ENCODE results near the gene NPAS1.

NPAS1 gene

GRCh38 chr19:47020132-47020805 lies 632 bp downstream of the NPAS1 start:
- DNase-seq (ENCODE audit: low read depth in 2 of 2) = no peak

GRCh38 chr19:47020992-47021496 lies 1.4 kb downstream of the NPAS1 start:
- no peak for DNase-seq (ENCODE audit: low read depth in 2 of 2)

GRCh38 chr19:47021536-47022139 lies 2.0 kb downstream of the NPAS1 start:
- DNase-seq (ENCODE audit: low read depth in 2 of 2) = no peak

GRCh38 chr19:47022140-47022536 lies 2.5 kb downstream of the NPAS1 start:
- DNase-seq (ENCODE audit: low read depth in 2 of 2) = no peak

GRCh38 chr19:47022541-47023447 lies 3.2 kb downstream of the NPAS1 start:
- DNase-seq (ENCODE audit: low read depth in 2 of 2) = no peak

- DNase-seq (ENCODE audit: low read depth in 2 of 2) = no peak
Measured at GRCh38 chr19:47023448-47023794, 3.8 kb downstream of the NPAS1 start.

GRCh38 chr19:47024502-47024901 lies 4.9 kb downstream of the NPAS1 start:
- no peak for DNase-seq (ENCODE audit: low read depth in 2 of 2)

GRCh38 chr19:47026156-47026555 lies 6.5 kb downstream of the NPAS1 start:
- no peak for DNase-seq (ENCODE audit: low read depth in 2 of 2)

- no peak for DNase-seq (ENCODE audit: low read depth in 2 of 2)
Measured at GRCh38 chr19:47026889-47027288, 7.3 kb downstream of the NPAS1 start.

GRCh38 chr19:47027586-47028088 lies 8.0 kb downstream of the NPAS1 start:
- DNase-seq (ENCODE audit: low read depth in 2 of 2) = no peak

- DNase-seq (ENCODE audit: low read depth in 2 of 2) = no peak
Measured at GRCh38 chr19:47028195-47028601, 8.6 kb downstream of the NPAS1 start.

- DNase-seq (ENCODE audit: low read depth in 2 of 2) = peak; percentile 28 to 57
Measured at GRCh38 chr19:47032171-47032811, 12.7 kb downstream of the NPAS1 start.

GRCh38 chr19:47035127-47036096 lies 15.8 kb downstream of the NPAS1 start:
- peak; percentile 86 to 94 for DNase-seq (ENCODE audit: low read depth in 2 of 2)

GRCh38 chr19:47036097-47036651 lies 16.5 kb downstream of the NPAS1 start:
- no peak for DNase-seq (ENCODE audit: low read depth in 2 of 2)

GRCh38 chr19:47037766-47038165 lies 18.1 kb downstream of the NPAS1 start:
- no peak for DNase-seq (ENCODE audit: low read depth in 2 of 2)

GRCh38 chr19:47039239-47039874 lies 19.7 kb downstream of the NPAS1 start:
- DNase-seq (ENCODE audit: low read depth in 2 of 2) = no peak

GRCh38 chr19:47040869-47041268 lies 21.2 kb downstream of the NPAS1 start:
- no peak for DNase-seq (ENCODE audit: low read depth in 2 of 2)

- DNase-seq (ENCODE audit: low read depth in 2 of 2) = no peak
Measured at GRCh38 chr19:47044946-47045866, 25.6 kb downstream of the NPAS1 start.

Data from stimulated activated CD8-positive, alpha-beta memory T cell treated with anti-CD3 and anti-CD28 coated beads, Interleukin-7, amount 100 ng/mL, for 4 hours (primary cell).